22Rv1 (cell line): ENCODE data around the gene LONP1.

Experiments
- ZFX ChIP-seq: fragments of 450-650 bp; IDR thresholded peaks from 2 replicates; pipeline ENCODE4 v1.6.1; 2017; ENCODE audit warnings: antibody characterized with exemption, borderline replicate concordance
- TF ChIP-seq, protein P1 (sequence below): fragments of 450-650 bp; IDR thresholded peaks from 2 replicates; pipeline ENCODE4 v1.5.1; 2017; ENCODE audit warnings: mild to moderate bottlenecking

DNA sequence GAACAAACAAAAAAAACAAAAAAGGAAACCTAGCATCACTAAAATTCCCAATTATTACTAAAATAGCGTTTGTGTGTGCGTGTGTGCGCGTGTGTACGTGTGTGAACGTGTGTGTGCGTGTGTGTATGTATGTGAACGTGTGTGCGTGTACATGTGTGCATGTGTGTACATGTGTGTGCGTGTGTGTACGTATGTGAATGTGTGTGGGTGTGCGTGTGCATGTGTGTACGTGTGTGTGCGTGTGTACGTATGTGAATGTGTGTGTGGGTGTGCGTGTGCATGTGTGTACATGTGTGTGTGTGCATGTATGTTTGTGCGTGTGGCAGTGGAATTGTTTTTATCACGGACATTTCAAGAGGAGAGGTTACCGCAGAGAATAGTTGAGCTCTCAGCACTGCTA is 22.1 kb upstream of the LONP1 start:
- TF ChIP-seq, protein P1, sequence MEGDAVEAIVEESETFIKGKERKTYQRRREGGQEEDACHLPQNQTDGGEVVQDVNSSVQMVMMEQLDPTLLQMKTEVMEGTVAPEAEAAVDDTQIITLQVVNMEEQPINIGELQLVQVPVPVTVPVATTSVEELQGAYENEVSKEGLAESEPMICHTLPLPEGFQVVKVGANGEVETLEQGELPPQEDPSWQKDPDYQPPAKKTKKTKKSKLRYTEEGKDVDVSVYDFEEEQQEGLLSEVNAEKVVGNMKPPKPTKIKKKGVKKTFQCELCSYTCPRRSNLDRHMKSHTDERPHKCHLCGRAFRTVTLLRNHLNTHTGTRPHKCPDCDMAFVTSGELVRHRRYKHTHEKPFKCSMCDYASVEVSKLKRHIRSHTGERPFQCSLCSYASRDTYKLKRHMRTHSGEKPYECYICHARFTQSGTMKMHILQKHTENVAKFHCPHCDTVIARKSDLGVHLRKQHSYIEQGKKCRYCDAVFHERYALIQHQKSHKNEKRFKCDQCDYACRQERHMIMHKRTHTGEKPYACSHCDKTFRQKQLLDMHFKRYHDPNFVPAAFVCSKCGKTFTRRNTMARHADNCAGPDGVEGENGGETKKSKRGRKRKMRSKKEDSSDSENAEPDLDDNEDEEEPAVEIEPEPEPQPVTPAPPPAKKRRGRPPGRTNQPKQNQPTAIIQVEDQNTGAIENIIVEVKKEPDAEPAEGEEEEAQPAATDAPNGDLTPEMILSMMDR, result no peak
- TF ChIP-seq ZFX, result no peak
